Osteocyte (in vitro differentiated cells): Measurements from ENCODE around the gene MSANTD1. TPM values are rescaled to one million over a fixed set of nuclear protein-coding genes. Genes with fewer than 3 reads are reported as not detected.

Experiments
- DNase-seq: peaks from one replicate; pipeline ENCODE4 v3.0.0; 2021; ENCODE audit warnings: mixed read lengths; ENCODE audit not compliant: unreplicated experiment; ENCODE audit errors: extremely low spot score
- H3K27ac Mint-ChIP-seq: one replicate; pipeline ENCODE4 v1.8.0; 2021; ENCODE audit warnings: mild to moderate bottlenecking, mixed read lengths; ENCODE audit not compliant: unreplicated experiment
- H3K27me3 Mint-ChIP-seq: one replicate; pipeline ENCODE4 v1.8.0; 2021; ENCODE audit warnings: mixed read lengths; ENCODE audit not compliant: unreplicated experiment
- H3K36me3 Mint-ChIP-seq: one replicate; pipeline ENCODE4 v1.8.0; 2021; ENCODE audit warnings: mixed read lengths; ENCODE audit not compliant: unreplicated experiment
- H3K4me1 Mint-ChIP-seq: one replicate; pipeline ENCODE4 v1.8.0; 2021; ENCODE audit warnings: mixed read lengths; ENCODE audit not compliant: unreplicated experiment
- H3K4me3 Mint-ChIP-seq: one replicate; pipeline ENCODE4 v1.8.0; 2021; ENCODE audit warnings: mild to moderate bottlenecking, moderate library complexity, mixed read lengths; ENCODE audit not compliant: unreplicated experiment
- H3K9me3 Mint-ChIP-seq: one replicate; pipeline ENCODE4 v1.8.0; 2021; ENCODE audit warnings: mixed read lengths; ENCODE audit not compliant: unreplicated experiment
- CTCF ChIP-seq: fragments of 200-600 bp; sonication (generic); IDR thresholded peaks from 2 replicates; pipeline ENCODE4 v1.5.0; 2021; ENCODE audit warnings: antibody characterized with exemption, mild to moderate bottlenecking, moderate library complexity
- total RNA-seq: library from RNA; stranded (reverse); gene quantifications from 2 replicates; pipeline ENCODE4 v1.2.1, GENCODE V29; 2021

MSANTD1 gene
- total RNA-seq, 1 donor from 2014 or later, result 0.83 TPM

- Mint-ChIP-seq H3K36me3 (peaks cover 1% of the 10 kb centered on the region), H3K4me1 (peaks cover 3% of the 10 kb centered on the region), H3K27me3 (peaks cover 25% of the 10 kb centered on the region), H3K9me3 (peaks cover 4% of the 10 kb centered on the region), H3K27ac (no peak overlapping the region), H3K4me3 (no peak overlapping the region)
- TF ChIP-seq CTCF, result no peak
- no peak for DNase-seq
These were observed 22.2 kb downstream of the MSANTD1 start for GRCh38 chr4:3271131-3271530.

GRCh38 chr4:3276986-3277385, 28.0 kb downstream of the MSANTD1 start:
- Mint-ChIP-seq H3K4me1 (no peaks in the 10 kb centered on the region), H3K9me3 (peaks cover 14% of the 10 kb centered on the region), H3K4me3 (no peak overlapping the region), H3K36me3 (peaks cover 1% of the 10 kb centered on the region), H3K27me3 (peaks cover 45% of the 10 kb centered on the region), H3K27ac (no peak overlapping the region)
- peak; percentile 63 for DNase-seq
- TF ChIP-seq CTCF, result no peak

- Mint-ChIP-seq H3K4me1 (no peaks in the 10 kb centered on the region), H3K4me3 (no peak overlapping the region), H3K36me3 (no peaks in the 10 kb centered on the region), H3K9me3 (peaks cover 10% of the 10 kb centered on the region), H3K27me3 (peaks cover 34% of the 10 kb centered on the region), H3K27ac (no peak overlapping the region)
- no peak for TF ChIP-seq CTCF
- DNase-seq, result peak; percentile 49
These were observed 31.5 kb downstream of the MSANTD1 start for GRCh38 chr4:3280466-3280865.

GRCh38 chr4:3283483-3283882, 34.5 kb downstream of the MSANTD1 start:
- Mint-ChIP-seq H3K36me3 (no peaks in the 10 kb centered on the region), H3K27ac (no peak overlapping the region), H3K4me1 (no peaks in the 10 kb centered on the region), H3K9me3 (peaks cover 7% of the 10 kb centered on the region), H3K4me3 (no peak overlapping the region), H3K27me3 (peaks cover 16% of the 10 kb centered on the region)
- no peak for DNase-seq
- no peak for TF ChIP-seq CTCF

- peaks cover 14% of the 10 kb centered on the region for H3K27me3 Mint-ChIP-seq
- DNase-seq, result peak; percentile 66
- H3K4me1 Mint-ChIP-seq, result no peaks in the 10 kb centered on the region
- H3K9me3 Mint-ChIP-seq, result peaks cover 7% of the 10 kb centered on the region
- H3K36me3 Mint-ChIP-seq, result no peaks in the 10 kb centered on the region
- H3K4me3 Mint-ChIP-seq, result no peak overlapping the region
- H3K27ac Mint-ChIP-seq, result no peak overlapping the region
- no peak for TF ChIP-seq CTCF
These were observed 35.0 kb downstream of the MSANTD1 start for GRCh38 chr4:3283916-3284315.
